GM20000 (cell line): ENCODE results near the gene TIMMDC1.

Experiments used
- DNase-seq: peaks from one replicate; pipeline ENCODE4 v3.0.0; 2012; ENCODE audit warnings: low spot score
- TF ChIP-seq, protein P1 (sequence below): IDR thresholded peaks from 2 replicates; pipeline ENCODE4 v1.5.1; 2012; ENCODE audit warnings: mild to moderate bottlenecking, control low read depth; ENCODE audit errors: extremely low read depth, missing control alignments

Gene TIMMDC1, protein sequence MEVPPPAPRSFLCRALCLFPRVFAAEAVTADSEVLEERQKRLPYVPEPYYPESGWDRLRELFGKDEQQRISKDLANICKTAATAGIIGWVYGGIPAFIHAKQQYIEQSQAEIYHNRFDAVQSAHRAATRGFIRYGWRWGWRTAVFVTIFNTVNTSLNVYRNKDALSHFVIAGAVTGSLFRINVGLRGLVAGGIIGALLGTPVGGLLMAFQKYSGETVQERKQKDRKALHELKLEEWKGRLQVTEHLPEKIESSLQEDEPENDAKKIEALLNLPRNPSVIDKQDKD

DNA sequence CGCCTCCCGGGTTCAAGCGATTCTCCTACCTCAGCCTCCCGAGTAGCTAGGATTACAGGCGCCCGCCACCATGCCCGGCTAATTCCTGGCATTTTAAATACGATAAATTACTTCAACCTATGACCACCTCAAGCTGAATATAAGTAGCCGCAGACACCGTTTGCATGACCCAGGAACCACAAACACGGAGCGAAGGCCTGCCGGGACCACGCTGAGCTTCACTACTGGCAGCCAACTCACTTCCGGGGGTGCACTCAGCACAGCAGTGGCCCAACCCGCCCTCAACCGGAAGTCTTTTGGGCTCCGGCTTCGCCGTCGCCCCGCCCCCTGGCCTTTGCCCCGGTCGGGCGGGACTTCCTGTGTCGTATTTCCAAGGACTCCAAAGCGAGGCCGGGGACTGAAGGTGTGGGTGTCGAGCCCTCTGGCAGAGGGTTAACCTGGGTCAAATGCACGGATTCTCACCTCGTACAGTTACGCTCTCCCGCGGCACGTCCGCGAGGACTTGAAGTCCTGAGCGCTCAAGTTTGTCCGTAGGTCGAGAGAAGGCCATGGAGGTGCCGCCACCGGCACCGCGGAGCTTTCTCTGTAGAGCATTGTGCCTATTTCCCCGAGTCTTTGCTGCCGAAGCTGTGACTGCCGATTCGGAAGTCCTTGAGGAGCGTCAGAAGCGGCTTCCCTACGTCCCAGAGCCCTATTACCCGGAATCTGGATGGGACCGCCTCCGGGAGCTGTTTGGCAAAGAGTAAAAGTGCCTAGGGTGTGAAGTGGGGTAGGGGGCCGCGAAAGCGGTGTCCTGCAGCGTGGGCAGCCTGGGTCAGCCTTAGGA, at the start of gene TIMMDC1:
TSS of gene TIMMDC1 (plus strand) at position 362 of the 826 bp plus-strand sequence. CDS start at position 549, 187 bp downstream.
- TF ChIP-seq, protein P1, sequence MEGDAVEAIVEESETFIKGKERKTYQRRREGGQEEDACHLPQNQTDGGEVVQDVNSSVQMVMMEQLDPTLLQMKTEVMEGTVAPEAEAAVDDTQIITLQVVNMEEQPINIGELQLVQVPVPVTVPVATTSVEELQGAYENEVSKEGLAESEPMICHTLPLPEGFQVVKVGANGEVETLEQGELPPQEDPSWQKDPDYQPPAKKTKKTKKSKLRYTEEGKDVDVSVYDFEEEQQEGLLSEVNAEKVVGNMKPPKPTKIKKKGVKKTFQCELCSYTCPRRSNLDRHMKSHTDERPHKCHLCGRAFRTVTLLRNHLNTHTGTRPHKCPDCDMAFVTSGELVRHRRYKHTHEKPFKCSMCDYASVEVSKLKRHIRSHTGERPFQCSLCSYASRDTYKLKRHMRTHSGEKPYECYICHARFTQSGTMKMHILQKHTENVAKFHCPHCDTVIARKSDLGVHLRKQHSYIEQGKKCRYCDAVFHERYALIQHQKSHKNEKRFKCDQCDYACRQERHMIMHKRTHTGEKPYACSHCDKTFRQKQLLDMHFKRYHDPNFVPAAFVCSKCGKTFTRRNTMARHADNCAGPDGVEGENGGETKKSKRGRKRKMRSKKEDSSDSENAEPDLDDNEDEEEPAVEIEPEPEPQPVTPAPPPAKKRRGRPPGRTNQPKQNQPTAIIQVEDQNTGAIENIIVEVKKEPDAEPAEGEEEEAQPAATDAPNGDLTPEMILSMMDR = no peak
- DNase-seq = peak; percentile 95

DNA sequence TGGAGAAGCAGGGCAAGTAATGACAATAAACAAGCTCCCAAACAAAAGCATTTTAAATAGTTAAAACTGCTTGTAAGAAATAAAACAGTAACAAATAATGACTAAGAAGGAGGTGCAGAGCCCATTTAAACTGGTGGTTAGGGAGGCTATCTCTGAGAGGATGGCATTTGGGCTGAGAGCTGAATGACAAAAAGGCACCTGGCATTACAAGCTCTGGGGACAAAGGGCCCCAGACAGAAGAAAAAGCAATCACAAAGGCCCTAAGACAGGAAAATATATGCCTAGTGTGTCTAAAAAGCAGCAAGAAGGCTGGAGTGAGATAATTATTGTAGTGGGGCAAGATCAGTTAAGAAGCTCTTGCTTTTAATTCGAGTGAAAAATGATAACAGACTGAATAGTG, 44.5 kb upstream of the TIMMDC1 start:
- no peak for DNase-seq
- TF ChIP-seq, protein P1 = no peak

DNA sequence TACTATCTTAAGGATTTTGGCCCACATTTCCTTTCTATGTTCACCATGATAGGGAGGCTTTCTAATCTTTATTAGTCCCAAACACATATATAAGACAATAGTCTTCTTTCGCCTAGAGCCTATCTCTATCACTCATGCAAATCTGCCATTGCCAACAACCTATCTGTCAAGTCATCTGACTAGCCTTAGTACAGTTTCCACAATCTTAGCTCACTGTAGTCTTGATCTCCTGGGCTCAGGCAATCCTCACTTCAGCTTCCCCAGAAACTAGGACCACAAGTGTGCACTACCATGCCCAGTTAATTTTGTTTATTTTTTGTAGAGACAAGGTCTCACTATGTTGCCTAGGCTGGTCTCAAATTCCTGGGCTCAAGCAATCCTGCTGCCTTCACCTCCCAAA, 41.9 kb upstream of the TIMMDC1 start:
- TF ChIP-seq, protein P1 = no peak
- no peak for DNase-seq

DNA sequence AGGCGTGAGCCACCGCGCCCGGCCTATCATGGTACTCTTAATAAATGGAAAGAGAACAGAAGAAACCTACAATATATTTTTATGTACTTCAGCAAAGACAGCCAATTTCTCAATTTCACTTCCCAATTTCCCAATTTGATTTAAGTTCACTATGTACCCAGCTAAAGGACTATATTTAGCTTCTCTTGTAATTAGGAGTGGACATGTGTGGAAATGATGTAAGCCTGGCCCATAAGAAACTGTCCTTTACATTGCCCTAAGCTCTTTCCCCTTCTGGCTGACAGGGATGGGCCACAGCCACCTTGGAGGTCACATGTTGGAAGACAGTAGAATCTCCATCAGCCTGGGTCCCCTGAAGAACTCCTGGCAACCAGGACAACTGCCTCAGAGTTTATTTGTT, 41.1 kb upstream of the TIMMDC1 start:
- TF ChIP-seq, protein P1 = no peak
- DNase-seq = no peak

DNA sequence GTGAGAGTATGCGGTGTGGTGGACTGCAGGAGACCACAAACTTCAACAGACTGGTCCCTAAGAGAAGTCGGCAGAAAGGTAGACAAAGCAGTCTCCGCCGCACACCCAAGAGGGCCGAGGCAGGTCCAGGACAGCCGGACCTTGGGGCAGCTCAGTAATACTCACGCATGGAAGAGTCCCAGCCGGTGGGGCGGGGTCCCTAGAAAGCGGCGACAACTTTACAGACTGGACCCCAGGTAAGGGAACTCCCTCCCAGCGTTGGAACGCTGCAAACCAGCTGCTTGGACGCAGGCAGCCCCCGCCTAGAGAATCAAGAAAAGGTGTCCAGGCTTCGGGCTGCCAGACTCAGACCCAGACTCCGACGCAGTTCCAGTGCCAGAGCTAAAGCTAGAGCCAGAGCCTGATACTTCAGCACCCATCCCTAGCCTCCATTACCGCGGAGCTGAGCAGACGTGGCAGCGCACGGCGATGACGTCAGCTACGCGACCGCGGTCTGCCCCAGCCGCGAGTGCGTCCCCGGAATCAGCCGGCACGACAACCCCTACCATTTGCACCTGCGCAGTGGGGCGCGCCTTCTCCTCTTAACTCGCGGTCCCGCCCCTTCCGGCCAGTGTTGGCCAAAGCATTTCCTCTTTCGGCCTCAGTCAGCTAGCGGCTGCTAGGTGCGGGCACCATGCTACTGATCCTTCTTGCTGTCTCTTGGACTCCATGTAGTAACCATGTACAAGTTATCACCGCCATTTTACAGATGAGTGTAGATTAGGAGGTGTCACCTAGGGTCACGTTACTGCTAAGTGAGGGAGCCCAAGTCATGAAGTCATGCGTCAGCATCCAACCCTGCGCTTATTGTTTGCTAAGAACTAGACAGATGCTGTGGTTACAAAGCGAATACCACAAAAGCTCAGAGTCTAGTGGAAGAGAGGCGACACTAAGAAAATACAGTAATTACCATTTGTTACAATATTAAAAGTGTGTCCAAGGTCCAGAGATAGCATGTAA, 34.9 kb upstream of the TIMMDC1 start, which contains the start of gene TMEM39A:
TSS of gene TMEM39A (minus strand) at position 445 of the 999 bp plus-strand sequence. CDS start 1,541 bp downstream, outside the sequence.
- TF ChIP-seq, protein P1 = no peak
- peak; percentile 97 for DNase-seq

DNA sequence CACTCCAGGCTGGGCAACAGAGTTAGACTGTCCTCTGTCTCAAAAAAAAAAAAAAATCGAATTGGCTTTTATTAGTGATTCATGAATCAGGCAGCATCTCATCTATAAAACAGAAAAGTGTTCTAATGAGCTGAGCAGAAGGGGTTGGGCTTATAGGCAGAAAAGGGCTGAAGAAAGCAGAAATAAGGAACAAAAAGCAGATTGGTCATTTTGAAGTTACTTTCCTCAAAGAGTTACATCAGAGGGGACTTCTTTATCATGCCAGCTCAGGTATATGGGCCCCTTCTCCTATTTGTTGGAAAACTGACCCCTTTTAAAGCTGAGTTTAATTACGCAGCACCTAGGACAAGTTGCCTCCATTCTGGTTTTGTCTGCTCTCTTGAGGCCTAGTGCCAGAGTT, 30.3 kb upstream of the TIMMDC1 start:
- TF ChIP-seq, protein P1 = no peak

More for the DNA sequence above, 30.3 kb upstream of the TIMMDC1 start:
- peak; percentile 9 for DNase-seq
